GM23338 (cell line): ENCODE measurements around the gene ZNF334. TPM values are rescaled to one million over a fixed set of nuclear protein-coding genes. Genes with fewer than 3 reads are reported as not detected.

Experiments used
- ATAC-seq: fragments of 200-7000 bp; cut with Tn5 transposase; 3 replicates; pipeline ENCODE4 v1.9.1; 2020
- DNase-seq: peaks from one replicate; pipeline ENCODE4 v3.0.0-alpha.2; 2015; ENCODE audit warnings: low spot score
- H2AFZ ChIP-seq: fragments of 200-600 bp; sonication (generic); 2 replicates; pipeline ENCODE4 v1.8.0; 2016; ENCODE audit warnings: antibody characterized with exemption, mild to moderate bottlenecking, moderate library complexity
- H3F3A ChIP-seq: fragments of 200-600 bp; sonication (generic); replicated peaks from 2 replicates; pipeline ENCODE4 v1.8.0; 2017; ENCODE audit warnings: antibody characterized with exemption, mixed run types, low read depth
- H3K27ac ChIP-seq: fragments of 200-600 bp; sonication (generic); 2 replicates; pipeline ENCODE4 v1.6.1; 2016; ENCODE audit warnings: low read depth
- H3K27me3 ChIP-seq: fragments of 200-600 bp; sonication (generic); 2 replicates; pipeline ENCODE4 v1.8.0; 2016; ENCODE audit warnings: mild to moderate bottlenecking, mixed run types, moderate library complexity; ENCODE audit not compliant: insufficient read depth
- H3K36me3 ChIP-seq: fragments of 200-600 bp; sonication (generic); 2 replicates; pipeline ENCODE4 v1.8.0; 2016; ENCODE audit warnings: mild to moderate bottlenecking; ENCODE audit not compliant: insufficient read depth
- H3K4me1 ChIP-seq: fragments of 200-600 bp; sonication (generic); 2 replicates; pipeline ENCODE4 v1.8.0; 2016; ENCODE audit warnings: mild to moderate bottlenecking, moderate library complexity; ENCODE audit not compliant: insufficient read depth
- H3K4me2 ChIP-seq: fragments of 200-600 bp; sonication (generic); 2 replicates; pipeline ENCODE4 v1.7.1; 2017; ENCODE audit warnings: mixed run types
- H3K4me3 ChIP-seq: fragments of 200-600 bp; sonication (generic); 2 replicates; pipeline ENCODE4 v1.6.1; 2016; ENCODE audit warnings: mixed run types
- H3K79me2 ChIP-seq: fragments of 200-600 bp; sonication (generic); replicated peaks from 2 replicates; pipeline ENCODE4 v1.8.0; 2017; ENCODE audit warnings: mild to moderate bottlenecking; ENCODE audit not compliant: insufficient read depth
- H3K9me2 ChIP-seq: fragments of 200-600 bp; sonication (generic); 2 replicates; pipeline ENCODE4 v1.8.0; 2017; ENCODE audit not compliant: insufficient read depth
- H4K20me1 ChIP-seq: fragments of 200-600 bp; sonication (generic); replicated peaks from 2 replicates; pipeline ENCODE4 v1.8.0; 2017; ENCODE audit warnings: mild to moderate bottlenecking; ENCODE audit not compliant: insufficient read depth
- H3K27ac Mint-ChIP-seq: 2 replicates; pipeline ENCODE4 v1.8.0; 2020; ENCODE audit warnings: inconsistent platforms, mild to moderate bottlenecking, moderate library complexity, mixed read lengths
- H3K27me3 Mint-ChIP-seq: 3 replicates; pipeline ENCODE4 v1.8.0; 2022; ENCODE audit warnings: low read depth, mild to moderate bottlenecking, moderate library complexity, mixed read lengths, inconsistent platforms; ENCODE audit not compliant: insufficient read depth, poor library complexity
- H3K36me3 Mint-ChIP-seq: 3 replicates; pipeline ENCODE4 v1.8.0; 2021; ENCODE audit warnings: low read depth, mild to moderate bottlenecking, inconsistent platforms, moderate library complexity, mixed read lengths
- H3K4me1 Mint-ChIP-seq: 3 replicates; pipeline ENCODE4 v1.8.0; 2020; ENCODE audit warnings: mild to moderate bottlenecking, inconsistent platforms, mixed read lengths
- H3K4me3 Mint-ChIP-seq: 3 replicates; pipeline ENCODE4 v1.8.0; 2021; ENCODE audit warnings: moderate library complexity, mild to moderate bottlenecking, inconsistent platforms, mixed read lengths
- H3K9me3 Mint-ChIP-seq: 3 replicates; pipeline ENCODE4 v1.8.0; 2020; ENCODE audit warnings: moderate library complexity, mild to moderate bottlenecking, inconsistent platforms, mixed read lengths
- CREB1 ChIP-seq: fragments of 250-450 bp; sonication (Bioruptor Pico); IDR thresholded peaks from 2 replicates; pipeline ENCODE4 v1.5.0; 2020; ENCODE audit warnings: low read depth, mild to moderate bottlenecking, moderate library complexity
- CTCF ChIP-seq, 2 experiments: fragments of 200-600 bp in 1 of 2; sonication (generic) in 1 of 2; conservative IDR thresholded peaks; 2 replicates each; pipeline versions ENCODE4 v1.5.1 to v1.6.1; 2016 to 2017; ENCODE audit warnings: antibody characterized with exemption in 2 of 2, low read depth in 2 of 2, mild to moderate bottlenecking in 2 of 2, moderate library complexity in 1 of 2
- ETS1 ChIP-seq: IDR thresholded peaks from 2 replicates; pipeline ENCODE4 v1.6.1; 2016; ENCODE audit warnings: antibody characterized with exemption
- EZH2 ChIP-seq: fragments of 200-600 bp; sonication (generic); IDR thresholded peaks from one replicate; pipeline ENCODE4 v1.8.0; 2017; ENCODE audit warnings: antibody characterized with exemption, mild to moderate bottlenecking, low read depth; ENCODE audit not compliant: unreplicated experiment
- EZH2phosphoT487 ChIP-seq: fragments of 200-600 bp; sonication (generic); IDR thresholded peaks from one replicate; pipeline ENCODE4 v1.8.1; 2018; ENCODE audit warnings: antibody characterized with exemption; ENCODE audit not compliant: unreplicated experiment
- JUNB ChIP-seq: IDR thresholded peaks from one replicate; pipeline ENCODE4 v1.6.1; 2016; ENCODE audit warnings: antibody characterized with exemption; ENCODE audit not compliant: unreplicated experiment
- NANOG ChIP-seq: IDR thresholded peaks from 2 replicates; pipeline ENCODE4 v1.6.1; 2016; ENCODE audit warnings: antibody characterized with exemption, borderline replicate concordance
- POLR2AphosphoS5 ChIP-seq: IDR thresholded peaks from 2 replicates; pipeline ENCODE4 v1.6.1; 2016; ENCODE audit warnings: antibody characterized with exemption, low read depth
- REST ChIP-seq: IDR thresholded peaks from one replicate; pipeline ENCODE4 v1.6.1; 2018; ENCODE audit warnings: antibody characterized with exemption; ENCODE audit not compliant: unreplicated experiment
- STAT1 ChIP-seq: IDR thresholded peaks from one replicate; pipeline ENCODE4 v1.6.1; 2016; ENCODE audit warnings: antibody characterized with exemption; ENCODE audit not compliant: unreplicated experiment
- ZNF114 ChIP-seq: fragments of 250-450 bp; sonication (Bioruptor Pico); IDR thresholded peaks from 2 replicates; pipeline ENCODE4 v1.5.0; 2020; ENCODE audit warnings: mild to moderate bottlenecking, moderate library complexity
- ZNF331 ChIP-seq: fragments of 250-450 bp; sonication (Bioruptor Pico); IDR thresholded peaks from 2 replicates; pipeline ENCODE4 v1.5.0; 2020; ENCODE audit warnings: low read depth, mild to moderate bottlenecking, moderate library complexity
- polyA plus RNA-seq: library from polyadenylated mRNA; unstranded; fragments of >200 nt; fragmentation: Nextera tagmentation; extraction: Ambion mirVana; gene quantifications from 2 replicates; pipeline ENCODE4 v1.2.1, GENCODE V29; 2016
- total RNA-seq: library from RNA; depleted of rRNA; stranded (reverse); fragments of >200 nt; shearing (Covaris generic); gene quantifications from 2 replicates; pipeline ENCODE4 v1.2.3, GENCODE V29; 2014
- TF ChIP-seq, protein P1 (sequence below): fragments of 250-450 bp; sonication (Bioruptor Pico); IDR thresholded peaks from 2 replicates; pipeline ENCODE4 v1.5.0; 2020; ENCODE audit warnings: mild to moderate bottlenecking, moderate library complexity

ZNF334 gene
- total and polyA plus RNA-seq, 2 experiments from 2014 or later = 12.4 to 19.1 TPM

DNA sequence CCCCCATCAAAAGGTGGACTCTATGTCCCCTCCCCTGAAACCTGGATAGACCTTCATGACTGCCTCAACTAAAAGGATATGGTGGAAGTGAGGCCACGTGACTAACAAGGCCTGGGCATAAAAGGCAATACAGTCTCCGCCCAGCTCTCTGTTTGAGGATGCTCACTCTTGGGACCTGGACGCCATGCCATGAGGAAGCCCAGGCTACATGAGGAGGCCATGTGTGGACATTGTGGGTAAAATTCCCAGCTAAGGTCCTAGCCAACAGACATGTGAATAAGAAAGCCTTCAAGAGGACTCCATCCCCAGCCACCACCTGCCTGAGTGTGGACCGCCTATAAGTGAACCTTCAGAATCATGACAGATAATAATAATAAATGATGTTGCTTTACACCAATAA is 7.2 kb upstream of the ZNF334 start:
- no peaks in the 10 kb centered on the region; the same call in 2 of the 3 replicates for H3K4me1 Mint-ChIP-seq
- DNase-seq (no peak), ATAC-seq (no peak)
- no peaks in the 10 kb centered on the region for H3K36me3 ChIP-seq
- no peaks in the 10 kb centered on the region for H3F3A ChIP-seq
- no peaks in the 10 kb centered on the region for H3K27me3 Mint-ChIP-seq
- H3K4me3 Mint-ChIP-seq = no peak overlapping the region
- no peaks in the 10 kb centered on the region for H3K4me1 ChIP-seq
- H3K36me3 Mint-ChIP-seq = no peaks in the 10 kb centered on the region
- no peaks in the 10 kb centered on the region for H4K20me1 ChIP-seq
- 0 out of 2 replicates have a peak, but pooled peaks cover 4% of the 10 kb centered on the region for H3K27me3 ChIP-seq
- no peak for TF ChIP-seq ETS1
- no peak for TF ChIP-seq CTCF (conservative IDR thresholded peaks at IDR 0.05; ENCODE audit: low read depth in 2 of 2)
- TF ChIP-seq STAT1 = no peak
- TF ChIP-seq REST = no peak
- TF ChIP-seq POLR2AphosphoS5 = no peak
- TF ChIP-seq, protein P1, sequence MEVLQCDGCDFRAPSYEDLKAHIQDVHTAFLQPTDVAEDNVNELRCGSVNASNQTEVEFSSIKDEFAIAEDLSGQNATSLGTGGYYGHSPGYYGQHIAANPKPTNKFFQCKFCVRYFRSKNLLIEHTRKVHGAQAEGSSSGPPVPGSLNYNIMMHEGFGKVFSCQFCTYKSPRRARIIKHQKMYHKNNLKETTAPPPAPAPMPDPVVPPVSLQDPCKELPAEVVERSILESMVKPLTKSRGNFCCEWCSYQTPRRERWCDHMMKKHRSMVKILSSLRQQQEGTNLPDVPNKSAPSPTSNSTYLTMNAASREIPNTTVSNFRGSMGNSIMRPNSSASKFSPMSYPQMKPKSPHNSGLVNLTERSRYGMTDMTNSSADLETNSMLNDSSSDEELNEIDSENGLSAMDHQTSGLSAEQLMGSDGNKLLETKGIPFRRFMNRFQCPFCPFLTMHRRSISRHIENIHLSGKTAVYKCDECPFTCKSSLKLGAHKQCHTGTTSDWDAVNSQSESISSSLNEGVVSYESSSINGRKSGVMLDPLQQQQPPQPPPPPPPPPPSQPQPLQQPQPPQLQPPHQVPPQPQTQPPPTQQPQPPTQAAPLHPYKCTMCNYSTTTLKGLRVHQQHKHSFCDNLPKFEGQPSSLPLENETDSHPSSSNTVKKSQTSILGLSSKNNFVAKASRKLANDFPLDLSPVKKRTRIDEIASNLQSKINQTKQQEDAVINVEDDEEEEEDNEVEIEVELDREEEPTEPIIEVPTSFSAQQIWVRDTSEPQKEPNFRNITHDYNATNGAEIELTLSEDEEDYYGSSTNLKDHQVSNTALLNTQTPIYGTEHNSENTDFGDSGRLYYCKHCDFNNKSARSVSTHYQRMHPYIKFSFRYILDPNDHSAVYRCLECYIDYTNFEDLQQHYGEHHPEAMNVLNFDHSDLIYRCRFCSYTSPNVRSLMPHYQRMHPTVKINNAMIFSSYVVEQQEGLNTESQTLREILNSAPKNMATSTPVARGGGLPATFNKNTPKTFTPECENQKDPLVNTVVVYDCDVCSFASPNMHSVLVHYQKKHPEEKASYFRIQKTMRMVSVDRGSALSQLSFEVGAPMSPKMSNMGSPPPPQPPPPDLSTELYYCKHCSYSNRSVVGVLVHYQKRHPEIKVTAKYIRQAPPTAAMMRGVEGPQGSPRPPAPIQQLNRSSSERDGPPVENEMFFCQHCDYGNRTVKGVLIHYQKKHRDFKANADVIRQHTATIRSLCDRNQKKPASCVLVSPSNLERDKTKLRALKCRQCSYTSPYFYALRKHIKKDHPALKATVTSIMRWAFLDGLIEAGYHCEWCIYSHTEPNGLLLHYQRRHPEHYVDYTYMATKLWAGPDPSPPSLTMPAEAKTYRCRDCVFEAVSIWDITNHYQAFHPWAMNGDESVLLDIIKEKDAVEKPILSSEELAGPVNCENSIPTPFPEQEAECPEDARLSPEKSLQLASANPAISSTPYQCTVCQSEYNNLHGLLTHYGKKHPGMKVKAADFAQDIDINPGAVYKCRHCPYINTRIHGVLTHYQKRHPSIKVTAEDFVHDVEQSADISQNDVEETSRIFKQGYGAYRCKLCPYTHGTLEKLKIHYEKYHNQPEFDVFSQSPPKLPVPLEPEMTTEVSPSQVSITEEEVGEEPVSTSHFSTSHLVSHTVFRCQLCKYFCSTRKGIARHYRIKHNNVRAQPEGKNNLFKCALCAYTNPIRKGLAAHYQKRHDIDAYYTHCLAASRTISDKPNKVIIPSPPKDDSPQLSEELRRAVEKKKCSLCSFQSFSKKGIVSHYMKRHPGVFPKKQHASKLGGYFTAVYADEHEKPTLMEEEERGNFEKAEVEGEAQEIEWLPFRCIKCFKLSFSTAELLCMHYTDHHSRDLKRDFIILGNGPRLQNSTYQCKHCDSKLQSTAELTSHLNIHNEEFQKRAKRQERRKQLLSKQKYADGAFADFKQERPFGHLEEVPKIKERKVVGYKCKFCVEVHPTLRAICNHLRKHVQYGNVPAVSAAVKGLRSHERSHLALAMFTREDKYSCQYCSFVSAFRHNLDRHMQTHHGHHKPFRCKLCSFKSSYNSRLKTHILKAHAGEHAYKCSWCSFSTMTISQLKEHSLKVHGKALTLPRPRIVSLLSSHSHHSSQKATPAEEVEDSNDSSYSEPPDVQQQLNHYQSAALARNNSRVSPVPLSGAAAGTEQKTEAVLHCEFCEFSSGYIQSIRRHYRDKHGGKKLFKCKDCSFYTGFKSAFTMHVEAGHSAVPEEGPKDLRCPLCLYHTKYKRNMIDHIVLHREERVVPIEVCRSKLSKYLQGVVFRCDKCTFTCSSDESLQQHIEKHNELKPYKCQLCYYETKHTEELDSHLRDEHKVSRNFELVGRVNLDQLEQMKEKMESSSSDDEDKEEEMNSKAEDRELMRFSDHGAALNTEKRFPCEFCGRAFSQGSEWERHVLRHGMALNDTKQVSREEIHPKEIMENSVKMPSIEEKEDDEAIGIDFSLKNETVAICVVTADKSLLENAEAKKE (CRISPR knock-in tag) = no peak
- TF ChIP-seq CREB1 = no peak
- no peak for TF ChIP-seq NANOG
- no peak for TF ChIP-seq ZNF114 (CRISPR knock-in tag)
- TF ChIP-seq JUNB = no peak
- TF ChIP-seq ZNF331 (CRISPR knock-in tag) = no peak
- no peak for TF ChIP-seq EZH2
- TF ChIP-seq EZH2phosphoT487 = no peak
- no peaks in the 10 kb centered on the region for H3K9me2 ChIP-seq
- no peak overlapping the region for H3K4me2 ChIP-seq
- H3K9me3 Mint-ChIP-seq = no peaks in the 10 kb centered on the region; the same call in 2 of the 3 replicates
- no peaks in the 10 kb centered on the region for H3K79me2 ChIP-seq
- no peak overlapping the region for H3K27ac ChIP-seq
- no peak overlapping the region for H3K27ac Mint-ChIP-seq
- no peak overlapping the region for H3K4me3 ChIP-seq
- H2AFZ ChIP-seq = no peak overlapping the region
